IMR-90 (cell line): Measurements from ENCODE around the gene SGK1.

Experiments
- CEBPB ChIP-seq: IDR thresholded peaks from 2 replicates; pipeline ENCODE4 v1.6.1; 2012; ENCODE audit warnings: low read depth, low read length, improper control_type of control experiment
- CHD1 ChIP-seq: IDR thresholded peaks from 2 replicates; pipeline ENCODE4 v1.6.1; 2012; ENCODE audit warnings: low read depth, low read length, improper control_type of control experiment
- CTCF ChIP-seq: conservative IDR thresholded peaks from 2 replicates; pipeline ENCODE4 v1.5.1; 2012; ENCODE audit warnings: mild to moderate bottlenecking, low read depth, low read length, improper control_type of control experiment
- ELK1 ChIP-seq: fragments of 150-350 bp; IDR thresholded peaks from 2 replicates; pipeline ENCODE4 v1.6.1; 2016; ENCODE audit warnings: low read depth, mild to moderate bottlenecking, low read length, moderate library complexity, borderline replicate concordance
- FOS ChIP-seq: fragments of 150-350 bp; IDR thresholded peaks from 2 replicates; pipeline ENCODE4 v1.6.1; 2016; ENCODE audit warnings: low read depth, low read length
- MAFK ChIP-seq: IDR thresholded peaks from 2 replicates; pipeline ENCODE4 v1.6.1; 2012; ENCODE audit warnings: low read depth, low read length, improper control_type of control experiment
- NFE2L2 ChIP-seq: fragments of 150-350 bp; IDR thresholded peaks from 2 replicates; pipeline ENCODE4 v1.6.1; 2016; ENCODE audit warnings: low read depth, mild to moderate bottlenecking, low read length
- POLR2A ChIP-seq: IDR thresholded peaks from 2 replicates; pipeline ENCODE4 v1.6.1; 2012; ENCODE audit warnings: mild to moderate bottlenecking, low read depth, low read length
- RAD21 ChIP-seq: IDR thresholded peaks from 2 replicates; pipeline ENCODE4 v1.6.1; 2012; ENCODE audit warnings: low read length, improper control_type of control experiment
- RFX5 ChIP-seq: IDR thresholded peaks from 2 replicates; pipeline ENCODE4 v1.8.0; 2012; ENCODE audit warnings: low read depth, mild to moderate bottlenecking, low read length, moderate library complexity
- SMC3 ChIP-seq: fragments of 150-350 bp; IDR thresholded peaks from 2 replicates; pipeline ENCODE4 v1.6.1; 2016; ENCODE audit warnings: low read depth, mild to moderate bottlenecking, antibody characterized with exemption, low read length, moderate library complexity
- USF2 ChIP-seq: fragments of 150-350 bp; IDR thresholded peaks from 2 replicates; pipeline ENCODE4 v1.6.1; 2017; ENCODE audit warnings: mild to moderate bottlenecking, antibody characterized with exemption, low read length, low read depth

GRCh38 chr6:134173366-134173725 is 144.6 kb downstream of the SGK1 start:
- no peak for TF ChIP-seq CTCF
- TF ChIP-seq POLR2A: no peak
- no peak for TF ChIP-seq NFE2L2
- no peak for TF ChIP-seq RFX5
- TF ChIP-seq SMC3: no peak
- TF ChIP-seq CEBPB: no peak
- TF ChIP-seq USF2: no peak
- no peak for TF ChIP-seq ELK1
- no peak for TF ChIP-seq MAFK
- TF ChIP-seq FOS: no peak
- TF ChIP-seq RAD21: no peak
- TF ChIP-seq CHD1: no peak
